Ovary (tissue), 9 donors: ENCODE results near the gene GPX4. TPM values are rescaled to one million over a fixed set of nuclear protein-coding genes. Genes with fewer than 3 reads are reported as not detected.
A peak's percentile ranks its signal among the peaks of the same experiment; 100 is the strongest.

Experiments
- DNase-seq, 5 donors: peaks; one replicate each; pipeline ENCODE4 v3.0.0-alpha.2; 2019 to 2020
- H3K27ac ChIP-seq, 2 donors: fragments of 200-600 bp; one replicate each; pipeline versions ENCODE4 v1.5.1 to v1.8.0; 2019 to 2022
- H3K27me3 ChIP-seq: fragments of 200-600 bp; one replicate; pipeline ENCODE4 v1.8.0; 2022
- H3K36me3 ChIP-seq: fragments of 200-600 bp; sonication (generic); one replicate; pipeline ENCODE4 v1.5.1; 2019
- H3K4me1 ChIP-seq: one replicate; pipeline ENCODE4 v1.8.1; 2013; ENCODE audit warnings: mild to moderate bottlenecking, moderate library complexity; ENCODE audit not compliant: insufficient read depth
- H3K4me3 ChIP-seq: fragments of 200-600 bp; sonication (generic); one replicate; pipeline ENCODE4 v1.5.1; 2017
- H3K9me3 ChIP-seq, 2 donors: fragments of 200-600 bp in 1 of 2; sonication (generic) in 1 of 2; one replicate each; pipeline versions ENCODE4 v1.5.1 to v1.8.1; 2013 to 2019; ENCODE audit warnings: mild to moderate bottlenecking in 1 of 2, moderate library complexity in 1 of 2
- CTCF ChIP-seq, 3 donors: fragments of 450-650 bp in 2 of 3; fragments of 200-600 bp in 1 of 3; IDR thresholded peaks; one replicate each; pipeline versions ENCODE4 v1.5.1 to v1.8.0; 2016 to 2022; ENCODE audit warnings: antibody characterized with exemption in 3 of 3, mild to moderate bottlenecking in 1 of 3
- EP300 ChIP-seq: sonication (generic); formaldehyde crosslinking; IDR thresholded peaks from one replicate; pipeline ENCODE4 v1.6.1; 2017; ENCODE audit warnings: antibody characterized with exemption
- POLR2A ChIP-seq: fragments of 450-650 bp; IDR thresholded peaks from one replicate; pipeline ENCODE4 v1.6.1; 2017; ENCODE audit warnings: antibody characterized with exemption, mild to moderate bottlenecking, moderate library complexity
- WGBS, 3 donors: extraction: QIAGEN DNeasy Blood & Tissue Kit in 1 of 3; methylation state at CpG; one replicate each; pipeline versions ENCODE4 v1.1.5 to v1.1.7; 2013 to 2017; 5-methylcytosine and 5-hydroxymethylcytosine counted together
- intact Hi-C, 4 donors: fragments of 100-400 bp; cut with DNase I; formaldehyde crosslinking; loops; one replicate each; pipeline versions ENCODE4 v1.11.0 to v1.15.1; 2022 to 2023
- polyA plus RNA-seq, 2 donors: library from polyadenylated mRNA; stranded (reverse); fragments of 200-250 nt in 1 of 2; fragments of 350-450 nt in 1 of 2; fragmentation: Illumina TruSeq in 1 of 2; extraction: RNeasy Lipid Tissue Mini Kit (QIAGEN cat#74804) in 1 of 2; gene quantifications; one replicate each; pipeline ENCODE4 v1.2.3, GENCODE V29; 2013 to 2014
- total RNA-seq, 7 donors: library from RNA; depleted of rRNA in 2 of 7; stranded (reverse); fragments of >200 nt in 2 of 7; fragmentation: NEBNext Ultra II Directional in 3 of 7; extraction: Animal tissue kit (Norgen Biotek cat#: 25700) in 3 of 7; gene quantifications; one replicate each; pipeline versions ENCODE4 v1.1.0 to v1.2.4, GENCODE V29; 2016 to 2023
- donor health status: DM: no; HTN: no; CAD: no; lungs with moderate emphysema.
- donor health status: DM: no; HTN: no; CAD: no.
- donor health status: Bipolar disorder and iron deficiency.
- donor health status: DM: yes; HTN: yes; CAD: no.
- donor health status: DM: no; HTN: no; CAD: no.
- donor health status: DM: yes; HTN: yes; CAD: no.

Gene GPX4
- total and polyA plus RNA-seq, 9 donors, result 189 to 450 (median 247) TPM

GRCh38 chr19:1131718-1132551, 28.1 kb downstream of the GPX4 start:
- peak overlapping the region; percentile 67 for H3K4me3 ChIP-seq
- peaks cover 22% of the 10 kb centered on the region for H3K4me1 ChIP-seq
- H3K36me3 ChIP-seq, result no peaks in the 10 kb centered on the region
- intact Hi-C loops, result loop anchor here in 1 of 4 donors (5.0 kb wide), 1 partner anchor 35 kb away; no protein-coding TSS in a partner anchor
- H3K9me3 ChIP-seq, result no peaks in the 10 kb centered on the region
- WGBS, 3 donors, result 1 to 3% (median 2%) methylated on average over 37 to 64 of the region's 64 CpGs
- H3K27me3 ChIP-seq, result no peaks in the 10 kb centered on the region
- TF ChIP-seq POLR2A (peak; percentile 14), EP300 (peak; percentile 95), CTCF (IDR thresholded peaks at IDR 0.05) (peak in 2 of 3 donors; percentile 33 to 42)
- DNase-seq, result peak; percentile 76 to 84 (median 79)
- peak overlapping the region; percentile 79 to 83 for H3K27ac ChIP-seq

- Histone ChIP-seq H3K9me3 (no peaks in the 10 kb centered on the region), H3K4me1 (peaks cover 22% of the 10 kb centered on the region), H3K4me3 (peak overlapping the region; percentile 67), H3K27me3 (no peaks in the 10 kb centered on the region), H3K36me3 (no peaks in the 10 kb centered on the region), H3K27ac (peak overlapping the region; percentile 79 to 83)
- 24 to 34% (median 29%) methylated on average over 38 to 48 of the region's 48 CpGs for WGBS, 3 donors
- intact Hi-C loops, result loop anchor here in 1 of 4 donors (5.0 kb wide), 1 partner anchor 35 kb away; no protein-coding TSS in a partner anchor
- no peak for TF ChIP-seq CTCF (IDR thresholded peaks at IDR 0.05)
- no peak for TF ChIP-seq POLR2A
- TF ChIP-seq EP300, result no peak
- peak in 3 of 5 donors; percentile 54 to 69 (median 57) for DNase-seq
These were observed 29.0 kb downstream of the GPX4 start for GRCh38 chr19:1132552-1133383.

GRCh38 chr19:1133471-1133929, 29.7 kb downstream of the GPX4 start:
- 87 to 90% (median 89%) methylated on average over 22 to 25 of the region's 25 CpGs for WGBS, 3 donors
- Histone ChIP-seq H3K27ac (peak overlapping the region; percentile 79 to 83), H3K36me3 (no peaks in the 10 kb centered on the region), H3K27me3 (no peaks in the 10 kb centered on the region), H3K9me3 (no peaks in the 10 kb centered on the region), H3K4me3 (no peak overlapping the region), H3K4me1 (peaks cover 22% of the 10 kb centered on the region)
- peak in 2 of 5 donors; percentile 44 to 57 for DNase-seq
- intact Hi-C loops, result loop anchor here in 1 of 4 donors (5.0 kb wide), 1 partner anchor 34 kb away; no protein-coding TSS in a partner anchor
- TF ChIP-seq POLR2A, result no peak
- TF ChIP-seq CTCF (IDR thresholded peaks at IDR 0.05), result no peak
- TF ChIP-seq EP300, result no peak

GRCh38 chr19:1134431-1134830, 30.6 kb downstream of the GPX4 start:
- intact Hi-C loops, result loop anchor here in 1 of 4 donors (5.0 kb wide), 1 partner anchor 33 kb away; no protein-coding TSS in a partner anchor

More at GRCh38 chr19:1134431-1134830, 30.6 kb downstream of the GPX4 start:
- no peaks in the 10 kb centered on the region for H3K9me3 ChIP-seq
- TF ChIP-seq POLR2A (no peak), CTCF (IDR thresholded peaks at IDR 0.05) (no peak), EP300 (no peak)
- H3K36me3 ChIP-seq, result no peaks in the 10 kb centered on the region
- H3K27me3 ChIP-seq, result no peaks in the 10 kb centered on the region
- peaks cover 22% of the 10 kb centered on the region for H3K4me1 ChIP-seq
- 83 to 93% (median 91%) methylated on average over 11 of the region's 11 CpGs for WGBS, 3 donors
- H3K4me3 ChIP-seq, result no peak overlapping the region
- no peak overlapping the region for H3K27ac ChIP-seq
- no peak for DNase-seq
